Gastrocnemius medialis (tissue), 4 donors: ENCODE measurements around the gene GIMAP8. TPM values are rescaled to one million over a fixed set of nuclear protein-coding genes. Genes with fewer than 3 reads are reported as not detected.

Experiments used
- ATAC-seq, 2 donors: fragments of 150-250 bp; one replicate each; pipeline ENCODE4 v1.9.1; 2016
- DNase-seq, 2 donors: peaks; one replicate each; pipeline ENCODE4 v3.0.0-alpha.2; 2019
- H3K27ac ChIP-seq, 4 donors: fragments of 200-600 bp; sonication (generic); 1 replicate in 1 of 4; 2 replicates in 3 of 4; pipeline ENCODE4 v1.5.1; 2016 to 2018; ENCODE audit warnings: mild to moderate bottlenecking in 2 of 4, moderate library complexity in 1 of 4
- H3K27me3 ChIP-seq, 3 donors: fragments of 200-600 bp; sonication (generic) in 2 of 3; 1 replicate in 1 of 3; 2 replicates in 2 of 3; pipeline versions ENCODE4 v1.5.1 to v1.6.0; 2016 to 2019; ENCODE audit warnings: mild to moderate bottlenecking in 1 of 3, moderate library complexity in 1 of 3
- H3K36me3 ChIP-seq, 2 donors: fragments of 200-600 bp; sonication (generic) in 1 of 2; one replicate each; pipeline ENCODE4 v1.5.1; 2017 to 2018
- H3K4me1 ChIP-seq, 2 donors: fragments of 200-600 bp; sonication (generic) in 1 of 2; one replicate each; pipeline ENCODE4 v1.5.1; 2016 to 2017; ENCODE audit warnings: mild to moderate bottlenecking in 2 of 2
- H3K4me3 ChIP-seq, 4 donors: fragments of 200-600 bp; sonication (generic) in 3 of 4; 1 replicate in 1 of 4; 2 replicates in 3 of 4; pipeline ENCODE4 v1.5.1; 2016 to 2019; ENCODE audit warnings: mild to moderate bottlenecking in 2 of 4
- H3K9me3 ChIP-seq, 3 donors: fragments of 200-600 bp; sonication (generic) in 2 of 3; 1 replicate in 1 of 3; 2 replicates in 2 of 3; pipeline ENCODE4 v1.5.1; 2016 to 2019
- POLR2A ChIP-seq, 2 donors: fragments of 450-650 bp; IDR thresholded peaks; one replicate each; pipeline ENCODE4 v1.6.1; 2017; ENCODE audit warnings: antibody characterized with exemption in 2 of 2, mild to moderate bottlenecking in 2 of 2, moderate library complexity in 2 of 2
- in situ Hi-C, 4 donors: fragments of 200-750 bp; cut with MboI; loops; one replicate each; pipeline versions ENCODE4 v1.15.0 to v1.8.0; 2017; ENCODE audit warnings: low sequenced_read_pairs in 4 of 4
- intact Hi-C: fragments of 100-400 bp; cut with DNase I; formaldehyde crosslinking; loops from one replicate; pipeline ENCODE4 v1.15.1; 2023; ENCODE audit warnings: low total_unique reads
- total RNA-seq, 4 donors: library from RNA; depleted of rRNA; stranded (reverse); fragments of >200 nt; gene quantifications; one replicate each; pipeline versions ENCODE4 v1.1.0 to v1.2.3, GENCODE V29; 2016
- TF ChIP-seq, protein P1 (sequence below), 5 experiments: fragments of 450-650 bp in 3 of 5; fragments of 200-600 bp in 2 of 5; sonication (generic) in 2 of 5; IDR thresholded peaks in 4 of 5; conservative IDR thresholded peaks in 1 of 5; 1 replicate in 4 of 5; 2 replicates in 1 of 5; pipeline ENCODE4 v1.5.1; 2016 to 2019; ENCODE audit warnings: antibody characterized with exemption in 5 of 5, mild to moderate bottlenecking in 3 of 5, moderate library complexity in 3 of 5

GIMAP8 gene
- total RNA-seq, 4 donors from 2014 or later = 5.4 to 10.4 (median 7.1) TPM

DNA sequence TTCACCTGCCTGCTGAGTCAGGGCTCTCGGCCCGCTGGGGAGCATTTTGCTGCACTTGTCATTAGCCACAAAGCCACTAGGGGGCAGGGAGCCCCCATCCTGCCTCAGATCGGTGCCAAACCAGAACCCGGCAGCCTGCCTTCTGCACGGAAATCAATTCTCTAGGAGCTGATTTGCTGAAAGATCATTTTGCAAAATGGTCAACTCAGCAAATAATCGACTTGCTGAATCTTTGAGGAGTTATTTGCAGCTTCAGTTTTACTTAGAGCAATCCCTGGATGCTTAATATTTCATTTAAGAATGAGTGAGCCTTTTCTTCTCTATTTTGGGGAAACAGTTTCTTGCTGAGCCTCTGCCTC, 1.7 kb upstream of the GIMAP8 start:
- Histone ChIP-seq H3K4me1 (no peaks in the 10 kb centered on the region), H3K36me3 (no peaks in the 10 kb centered on the region), H3K27ac (peak overlapping the region in 3 of 4 donors; percentile 73 to 78 (median 75)), H3K9me3 (no peaks in the 10 kb centered on the region), H3K4me3 (peak overlapping the region in 1 of 4 donors; percentile 40), H3K27me3 (peaks cover 0 to 12% (median 7%) of the 10 kb centered on the region in 3 donors)
- intact Hi-C loops (loop anchor here (5.0 kb wide), 1 partner anchor 309 kb away; no protein-coding TSS in a partner anchor), in situ Hi-C loops (loop anchor here in 2 of 4 donors (10.0 kb wide), 1 partner anchor 306 kb away; no protein-coding TSS in a partner anchor)
- TF ChIP-seq POLR2A (IDR thresholded peaks at IDR 0.05) = no peak
- TF ChIP-seq, protein P1, sequence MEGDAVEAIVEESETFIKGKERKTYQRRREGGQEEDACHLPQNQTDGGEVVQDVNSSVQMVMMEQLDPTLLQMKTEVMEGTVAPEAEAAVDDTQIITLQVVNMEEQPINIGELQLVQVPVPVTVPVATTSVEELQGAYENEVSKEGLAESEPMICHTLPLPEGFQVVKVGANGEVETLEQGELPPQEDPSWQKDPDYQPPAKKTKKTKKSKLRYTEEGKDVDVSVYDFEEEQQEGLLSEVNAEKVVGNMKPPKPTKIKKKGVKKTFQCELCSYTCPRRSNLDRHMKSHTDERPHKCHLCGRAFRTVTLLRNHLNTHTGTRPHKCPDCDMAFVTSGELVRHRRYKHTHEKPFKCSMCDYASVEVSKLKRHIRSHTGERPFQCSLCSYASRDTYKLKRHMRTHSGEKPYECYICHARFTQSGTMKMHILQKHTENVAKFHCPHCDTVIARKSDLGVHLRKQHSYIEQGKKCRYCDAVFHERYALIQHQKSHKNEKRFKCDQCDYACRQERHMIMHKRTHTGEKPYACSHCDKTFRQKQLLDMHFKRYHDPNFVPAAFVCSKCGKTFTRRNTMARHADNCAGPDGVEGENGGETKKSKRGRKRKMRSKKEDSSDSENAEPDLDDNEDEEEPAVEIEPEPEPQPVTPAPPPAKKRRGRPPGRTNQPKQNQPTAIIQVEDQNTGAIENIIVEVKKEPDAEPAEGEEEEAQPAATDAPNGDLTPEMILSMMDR (IDR thresholded peaks at IDR 0.05 in 4 of 5, conservative IDR thresholded peaks at IDR 0.05 in 1 of 5) = peak; percentile 35 to 66 (median 65)
- DNase-seq (peak; percentile 29 to 43), ATAC-seq (no peak)

DNA sequence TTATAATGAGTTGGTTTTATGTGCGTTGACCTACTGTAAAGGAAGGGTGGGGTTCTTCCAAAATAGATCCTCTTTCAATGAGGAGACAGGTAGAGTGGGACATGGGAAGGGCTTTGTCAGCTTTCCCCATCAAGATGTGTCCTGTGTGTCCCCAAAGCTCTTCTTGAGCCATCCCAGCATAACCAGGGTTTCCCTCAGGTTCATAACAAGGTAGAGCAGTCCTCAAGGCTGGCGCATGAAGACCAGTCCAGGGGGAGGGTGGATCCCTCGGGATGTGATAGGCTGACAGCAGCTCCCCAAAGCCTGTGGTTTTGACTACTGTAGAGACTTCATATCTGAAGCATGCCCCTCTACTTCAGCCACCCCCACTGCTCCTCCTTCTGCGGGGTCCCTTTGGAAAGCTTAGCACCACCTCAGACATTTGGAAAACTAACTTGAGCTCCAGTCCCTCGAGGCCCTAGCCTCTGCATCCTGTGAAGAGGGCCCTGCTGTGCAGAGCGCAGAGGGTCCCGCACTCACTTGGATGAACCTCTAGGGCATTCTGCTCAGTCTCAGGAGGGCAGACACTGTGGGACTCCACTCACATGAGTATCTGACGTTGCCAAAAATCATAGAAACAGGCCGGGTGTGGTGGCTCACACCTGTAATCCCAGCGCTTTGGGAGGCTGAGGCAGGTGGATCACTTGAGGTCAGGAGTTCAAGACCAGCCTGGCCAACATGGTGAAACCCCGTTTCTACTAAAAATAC, 1.1 kb upstream of the GIMAP8 start:
- H3K9me3 ChIP-seq = no peaks in the 10 kb centered on the region
- in situ Hi-C loops (loop anchor here in 2 of 4 donors (10.0 kb wide), 1 partner anchor 305 kb away; no protein-coding TSS in a partner anchor), intact Hi-C loops (loop anchor here (5.0 kb wide), 1 partner anchor 308 kb away; no protein-coding TSS in a partner anchor)
- no peaks in the 10 kb centered on the region for H3K36me3 ChIP-seq
- H3K4me1 ChIP-seq = no peaks in the 10 kb centered on the region
- H3K4me3 ChIP-seq = peak overlapping the region in 1 of 4 donors; percentile 47
- no peak for ATAC-seq
- TF ChIP-seq POLR2A (IDR thresholded peaks at IDR 0.05) = no peak
- TF ChIP-seq, protein P1 (IDR thresholded peaks at IDR 0.05 in 4 of 5, conservative IDR thresholded peaks at IDR 0.05 in 1 of 5) = no peak
- peak overlapping the region; percentile 52 to 78 (median 74) for H3K27ac ChIP-seq
- H3K27me3 ChIP-seq = peaks cover 0 to 12% (median 7%) of the 10 kb centered on the region in 3 donors
- no peak for DNase-seq

DNA sequence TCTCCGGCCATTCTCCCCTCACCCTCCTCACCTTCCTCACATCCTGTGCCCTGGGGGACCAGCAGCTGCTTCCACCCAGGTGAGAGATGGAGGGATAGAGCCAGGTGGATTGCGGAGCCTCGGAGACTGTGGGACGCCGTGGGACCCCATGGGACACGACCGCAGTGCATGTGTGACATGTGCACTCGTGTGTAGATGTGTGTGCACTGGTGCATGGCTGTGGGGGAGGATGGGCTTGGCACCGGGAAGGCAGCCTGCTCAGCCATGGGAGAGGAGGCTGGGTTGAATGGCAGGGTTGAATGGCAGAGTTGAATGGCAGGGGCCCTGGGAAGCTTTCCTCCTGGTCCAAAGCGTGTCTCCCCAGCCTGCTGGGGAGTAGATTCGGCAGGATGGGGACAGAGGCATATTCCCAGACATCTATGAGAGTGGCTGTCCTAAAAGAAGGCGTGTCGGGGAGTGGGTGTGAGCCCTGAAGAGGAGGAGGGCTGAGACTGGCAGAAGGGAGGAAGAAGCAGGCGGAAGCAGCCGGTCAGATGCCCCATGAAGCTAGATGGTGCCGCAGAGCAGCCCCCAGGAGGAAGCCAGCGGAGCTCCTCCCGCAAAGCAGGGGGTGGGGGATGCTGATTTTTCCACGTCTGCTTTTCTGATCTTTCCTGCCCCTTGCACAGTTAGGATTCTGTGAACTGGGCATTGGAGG, 815 bp downstream of the GIMAP8 start:
- peak in 1 of 2 donors; percentile 12 for TF ChIP-seq POLR2A (IDR thresholded peaks at IDR 0.05)
- TF ChIP-seq, protein P1 (IDR thresholded peaks at IDR 0.05 in 4 of 5, conservative IDR thresholded peaks at IDR 0.05 in 1 of 5) = no peak
- Histone ChIP-seq H3K36me3 (no peaks in the 10 kb centered on the region), H3K27ac (peak overlapping the region; percentile 54 to 78 (median 74)), H3K4me1 (no peaks in the 10 kb centered on the region), H3K4me3 (peak overlapping the region; percentile 44 to 59 (median 51)), H3K27me3 (peaks cover 0 to 12% (median 7%) of the 10 kb centered on the region in 3 donors), H3K9me3 (no peaks in the 10 kb centered on the region)
- intact Hi-C loops = no loop called here
- in situ Hi-C loops = no loop called here
- ATAC-seq (peak; percentile 19 to 55), DNase-seq (peak; percentile 32 to 45)

DNA sequence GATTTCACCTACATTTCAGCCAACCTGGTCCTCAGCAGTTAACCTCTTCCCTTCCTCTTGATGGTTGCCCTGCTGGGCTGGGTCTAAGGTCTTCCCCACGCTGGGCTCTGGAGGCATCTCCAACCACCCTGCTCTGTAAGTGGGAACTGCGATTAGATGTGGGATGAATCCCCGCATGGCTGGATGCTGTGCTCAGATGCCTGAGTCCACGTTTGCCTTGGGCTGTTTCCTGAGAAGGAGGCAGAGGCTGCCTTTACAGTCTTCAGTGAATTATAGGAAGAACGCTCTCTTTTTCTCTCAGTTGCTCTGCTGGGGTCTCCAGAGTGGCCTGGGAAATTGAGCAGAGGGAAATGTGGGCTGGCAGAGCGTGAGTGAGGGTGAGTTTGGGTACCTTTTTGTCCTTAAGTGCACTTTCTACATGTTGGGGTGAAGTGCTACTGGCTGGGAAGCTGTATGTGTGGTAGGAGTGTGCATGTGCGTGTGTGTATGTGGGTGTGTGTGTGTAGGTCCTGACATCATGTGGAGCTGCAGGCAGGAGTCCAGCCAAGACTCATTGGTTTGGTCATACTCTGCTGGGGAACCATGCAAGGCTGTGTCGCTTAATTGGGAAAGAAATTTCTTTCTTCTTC, 1.5 kb downstream of the GIMAP8 start:
- no peaks in the 10 kb centered on the region for H3K4me1 ChIP-seq
- DNase-seq = no peak
- H3K36me3 ChIP-seq = no peaks in the 10 kb centered on the region
- ATAC-seq = no peak
- in situ Hi-C loops (no loop called here), intact Hi-C loops (no loop called here)
- H3K27me3 ChIP-seq = peaks cover 0 to 12% (median 7%) of the 10 kb centered on the region in 3 donors
- no peaks in the 10 kb centered on the region for H3K9me3 ChIP-seq
- peak overlapping the region; percentile 54 to 78 (median 74) for H3K27ac ChIP-seq
- TF ChIP-seq POLR2A (IDR thresholded peaks at IDR 0.05) = no peak
- TF ChIP-seq, protein P1 (IDR thresholded peaks at IDR 0.05 in 4 of 5, conservative IDR thresholded peaks at IDR 0.05 in 1 of 5) = no peak
- H3K4me3 ChIP-seq = peak overlapping the region; percentile 44 to 59 (median 51)
